Esophagus muscularis mucosa (tissue), 3 donors: ENCODE data around the gene MOCS1.

Source experiments
- POLR2A ChIP-seq: fragments of 450-650 bp; IDR thresholded peaks from one replicate; pipeline ENCODE4 v1.6.1; 2017; ENCODE audit warnings: antibody characterized with exemption, moderate library complexity, mild to moderate bottlenecking, low read depth
- POLR2AphosphoS5 ChIP-seq, 2 donors: sonication (generic); formaldehyde crosslinking; IDR thresholded peaks; one replicate each; pipeline ENCODE4 v1.6.1; 2017; ENCODE audit warnings: antibody characterized with exemption in 2 of 2
- TF ChIP-seq, protein P1 (sequence below), 3 experiments: fragments of 200-600 bp in 2 of 3; fragments of 450-650 bp in 1 of 3; sonication (generic) in 2 of 3; IDR thresholded peaks; one replicate each; pipeline ENCODE4 v1.5.1; 2017 to 2019; ENCODE audit warnings: antibody characterized with exemption in 3 of 3, mild to moderate bottlenecking in 2 of 3, moderate library complexity in 1 of 3

DNA sequence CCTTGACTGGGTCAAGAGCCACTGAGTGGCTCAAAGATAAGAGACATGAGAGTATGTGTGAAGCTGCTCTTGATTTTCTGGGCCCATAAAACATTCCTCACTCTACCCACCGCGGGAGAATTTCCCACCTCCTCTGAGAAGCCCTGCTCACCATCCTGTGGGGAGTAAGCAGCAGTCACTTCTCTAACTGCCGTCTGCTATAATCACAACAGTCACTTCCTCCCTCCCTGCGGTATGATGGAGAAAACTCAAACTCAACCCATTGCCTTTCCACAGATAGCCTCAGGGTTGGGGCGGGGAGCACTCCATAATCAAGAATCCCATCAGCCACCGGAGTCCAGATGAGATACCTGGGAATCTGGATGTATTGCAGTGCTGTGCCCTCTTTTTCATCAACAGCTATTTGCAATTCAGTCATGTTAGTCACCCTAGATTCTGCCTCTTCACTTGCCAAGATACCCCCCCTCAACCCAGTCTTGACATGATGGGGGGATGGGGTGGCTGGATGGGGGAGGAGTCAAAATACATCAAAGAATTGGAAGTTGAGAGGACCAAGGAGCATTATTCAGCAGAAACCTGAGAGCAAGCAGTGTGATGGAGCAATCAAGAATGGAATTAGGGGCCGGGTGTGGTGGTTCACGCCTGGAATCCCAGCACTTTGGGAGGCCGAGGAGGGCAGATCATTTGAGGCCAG lies 5.1 kb downstream of the MOCS1 start:
- TF ChIP-seq, protein P1, sequence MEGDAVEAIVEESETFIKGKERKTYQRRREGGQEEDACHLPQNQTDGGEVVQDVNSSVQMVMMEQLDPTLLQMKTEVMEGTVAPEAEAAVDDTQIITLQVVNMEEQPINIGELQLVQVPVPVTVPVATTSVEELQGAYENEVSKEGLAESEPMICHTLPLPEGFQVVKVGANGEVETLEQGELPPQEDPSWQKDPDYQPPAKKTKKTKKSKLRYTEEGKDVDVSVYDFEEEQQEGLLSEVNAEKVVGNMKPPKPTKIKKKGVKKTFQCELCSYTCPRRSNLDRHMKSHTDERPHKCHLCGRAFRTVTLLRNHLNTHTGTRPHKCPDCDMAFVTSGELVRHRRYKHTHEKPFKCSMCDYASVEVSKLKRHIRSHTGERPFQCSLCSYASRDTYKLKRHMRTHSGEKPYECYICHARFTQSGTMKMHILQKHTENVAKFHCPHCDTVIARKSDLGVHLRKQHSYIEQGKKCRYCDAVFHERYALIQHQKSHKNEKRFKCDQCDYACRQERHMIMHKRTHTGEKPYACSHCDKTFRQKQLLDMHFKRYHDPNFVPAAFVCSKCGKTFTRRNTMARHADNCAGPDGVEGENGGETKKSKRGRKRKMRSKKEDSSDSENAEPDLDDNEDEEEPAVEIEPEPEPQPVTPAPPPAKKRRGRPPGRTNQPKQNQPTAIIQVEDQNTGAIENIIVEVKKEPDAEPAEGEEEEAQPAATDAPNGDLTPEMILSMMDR (IDR thresholded peaks at IDR 0.05): no peak
- TF ChIP-seq POLR2A (no peak), POLR2AphosphoS5 (IDR thresholded peaks at IDR 0.05) (no peak)
